HepG2 (cell line): ENCODE measurements around the gene PPP1R9A. TPM values are rescaled to one million over a fixed set of nuclear protein-coding genes. Genes with fewer than 3 reads are reported as not detected.

ENCODE experiments used
- ATF2 ChIP-seq: sonication (generic); formaldehyde crosslinking; IDR thresholded peaks from 2 replicates; pipeline ENCODE4 v1.4.0; 2020; ENCODE audit warnings: missing genetic modification reagents
- FOXA3 ChIP-seq: IDR thresholded peaks from 2 replicates; pipeline ENCODE4 v1.6.1; 2016; ENCODE audit warnings: missing genetic modification reagents, missing compliant biosample characterization
- NCOA1 ChIP-seq: sonication (generic); formaldehyde crosslinking; IDR thresholded peaks from 2 replicates; pipeline ENCODE4 v1.9.0; 2021; ENCODE audit warnings: missing genetic modification reagents
- NFE2 ChIP-seq: sonication (generic); formaldehyde crosslinking; IDR thresholded peaks from 2 replicates; pipeline ENCODE4 v1.4.0; 2020; ENCODE audit warnings: missing genetic modification reagents
- RARA ChIP-seq: IDR thresholded peaks from 2 replicates; pipeline ENCODE4 v1.6.1; 2016; ENCODE audit warnings: missing genetic modification reagents, missing compliant biosample characterization
- SCMH1 ChIP-seq: sonication (generic); formaldehyde crosslinking; IDR thresholded peaks from 2 replicates; pipeline ENCODE4 v1.9.0; 2021; ENCODE audit warnings: missing genetic modification reagents, mild to moderate bottlenecking, borderline replicate concordance
- SOX13 ChIP-seq, 3 experiments: fragments of 450-650 bp in 1 of 3; sonication (generic) in 1 of 3; formaldehyde crosslinking in 1 of 3; IDR thresholded peaks in 2 of 3; conservative IDR thresholded peaks in 1 of 3; 2 replicates each; pipeline versions ENCODE4 v1.5.0 to v1.6.1; 2016 to 2020; ENCODE audit warnings: antibody characterized with exemption in 1 of 3, mild to moderate bottlenecking in 1 of 3, missing compliant biosample characterization in 1 of 3, missing genetic modification reagents in 1 of 3, moderate library complexity in 1 of 3
- SOX5 ChIP-seq: IDR thresholded peaks from 2 replicates; pipeline ENCODE4 v1.6.1; 2016; ENCODE audit warnings: borderline replicate concordance
- TEAD2 ChIP-seq: sonication (generic); formaldehyde crosslinking; IDR thresholded peaks from 2 replicates; pipeline ENCODE4 v1.9.0; 2021; ENCODE audit warnings: missing genetic modification reagents
- ZMYM3 ChIP-seq: sonication (generic); formaldehyde crosslinking; IDR thresholded peaks from 2 replicates; pipeline ENCODE4 v1.5.1; 2020; ENCODE audit warnings: mild to moderate bottlenecking, missing genetic modification reagents
- ZNF24 ChIP-seq: fragments of 450-650 bp; IDR thresholded peaks from 2 replicates; pipeline ENCODE4 v1.6.1; 2017; ENCODE audit warnings: antibody characterized with exemption, mild to moderate bottlenecking
- ZNF513 ChIP-seq: sonication (generic); formaldehyde crosslinking; conservative IDR thresholded peaks from 2 replicates; pipeline ENCODE4 v1.5.0; 2020; ENCODE audit warnings: missing genetic modification reagents
- ZNF768 ChIP-seq: sonication (generic); formaldehyde crosslinking; IDR thresholded peaks from 2 replicates; pipeline ENCODE4 v1.4.0; 2020; ENCODE audit warnings: missing genetic modification reagents
- polyA plus RNA-seq, 8 experiments: library from polyadenylated mRNA; depleted of rRNA in 3 of 8; stranded (reverse) in 7 of 8; unstranded in 1 of 8; fragments of >200 nt; fragmentation: Illumina TruSeq in 4 of 8; extraction: Trizol in 4 of 8; gene quantifications; 2 replicates each; pipeline versions ENCODE4 v1.2.1 to v1.2.3, GENCODE V29; 2011 to 2016; ENCODE audit warnings: low read depth in 4 of 8, missing spikeins in 1 of 8, mixed read lengths in 1 of 8; ENCODE audit not compliant: insufficient read depth in 1 of 8
- total RNA-seq, 5 experiments: library from RNA; depleted of rRNA; stranded (reverse); fragments of >200 nt; fragmentation: Illumina TruSeq; extraction: Trizol; gene quantifications; 2 replicates each; pipeline ENCODE4 v1.2.3, GENCODE V29; 2016; ENCODE audit warnings: low read depth in 1 of 5
- TF ChIP-seq, protein P1 (sequence below): sonication (generic); formaldehyde crosslinking; IDR thresholded peaks from 2 replicates; pipeline ENCODE4 v1.8.0; 2022; ENCODE audit warnings: mild to moderate bottlenecking, missing genetic modification reagents
- TF ChIP-seq, protein P2 (sequence below): sonication (generic); IDR thresholded peaks from 2 replicates; pipeline ENCODE4 v1.6.1; 2016; ENCODE audit warnings: low read depth, borderline replicate concordance
- TF ChIP-seq, protein P3 (sequence below): sonication (generic); formaldehyde crosslinking; IDR thresholded peaks from 2 replicates; pipeline ENCODE4 v1.9.0; 2022; ENCODE audit warnings: low read depth, missing genetic modification reagents
- TF ChIP-seq, protein P4 (sequence below): IDR thresholded peaks from 2 replicates; pipeline ENCODE4 v1.6.1; 2016; ENCODE audit warnings: low read depth, control low read depth

Gene PPP1R9A
- total and polyA plus RNA-seq, 2 of the 13 experiments (the other 11 are each of a cell fraction or from before 2014, with no cell fraction given): 11.4 to 31.9 TPM

DNA sequence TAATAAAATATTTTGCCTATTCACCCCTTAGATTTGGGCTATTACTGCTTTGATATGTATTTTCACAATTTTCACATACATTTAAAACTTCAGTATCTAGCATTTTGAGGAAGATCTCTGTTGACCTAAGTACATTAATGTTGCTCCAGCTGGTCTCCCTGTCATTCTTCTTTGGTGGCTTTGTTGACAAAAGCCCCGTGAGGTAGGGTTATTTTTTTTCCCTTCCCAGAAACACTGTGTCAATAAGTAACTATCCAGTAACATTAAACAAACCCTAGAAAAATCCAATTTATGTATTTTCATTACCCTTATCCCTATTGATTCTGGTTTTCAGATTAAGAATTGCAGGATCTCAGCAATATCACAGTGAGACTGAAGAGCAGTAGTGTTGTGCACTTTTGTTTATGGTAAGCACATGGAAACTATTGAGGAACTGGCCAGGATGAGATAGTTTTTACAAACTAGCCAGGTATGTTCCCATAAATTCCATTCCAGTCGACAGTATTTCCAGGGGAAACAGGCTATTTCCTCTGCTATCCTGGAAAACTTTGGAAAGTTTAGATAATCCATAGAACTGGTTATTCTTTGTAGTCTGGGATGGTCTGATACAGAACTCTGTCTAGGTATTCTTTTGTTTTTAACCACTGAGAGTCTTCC is 218.8 kb downstream of the PPP1R9A start (continued):
- TF ChIP-seq, protein P1, sequence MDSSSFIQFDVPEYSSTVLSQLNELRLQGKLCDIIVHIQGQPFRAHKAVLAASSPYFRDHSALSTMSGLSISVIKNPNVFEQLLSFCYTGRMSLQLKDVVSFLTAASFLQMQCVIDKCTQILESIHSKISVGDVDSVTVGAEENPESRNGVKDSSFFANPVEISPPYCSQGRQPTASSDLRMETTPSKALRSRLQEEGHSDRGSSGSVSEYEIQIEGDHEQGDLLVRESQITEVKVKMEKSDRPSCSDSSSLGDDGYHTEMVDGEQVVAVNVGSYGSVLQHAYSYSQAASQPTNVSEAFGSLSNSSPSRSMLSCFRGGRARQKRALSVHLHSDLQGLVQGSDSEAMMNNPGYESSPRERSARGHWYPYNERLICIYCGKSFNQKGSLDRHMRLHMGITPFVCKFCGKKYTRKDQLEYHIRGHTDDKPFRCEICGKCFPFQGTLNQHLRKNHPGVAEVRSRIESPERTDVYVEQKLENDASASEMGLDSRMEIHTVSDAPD (CRISPR knock-in tag): no peak
- TF ChIP-seq FOXA3 (CRISPR knock-in tag) (peak; percentile 97), SOX5 (CRISPR knock-in tag) (peak; percentile 74), ATF2 (CRISPR knock-in tag) (no peak), ZNF24 (no peak), ZNF513 (CRISPR knock-in tag) (no peak), SCMH1 (CRISPR knock-in tag) (no peak), ZNF768 (CRISPR knock-in tag) (no peak), SOX13 (IDR thresholded peaks at IDR 0.05) (no peak), SOX13 (CRISPR knock-in tag; conservative IDR thresholded peaks at IDR 0.05 in 1 of 2, IDR thresholded peaks at IDR 0.05 in 1 of 2) (peak in 1 of 2 experiments; percentile 77; a peak in 1 of 4 replicates), RARA (peak; percentile 82), NCOA1 (CRISPR knock-in tag) (no peak), TEAD2 (CRISPR knock-in tag) (no peak), ZMYM3 (CRISPR knock-in tag) (no peak), NFE2 (CRISPR knock-in tag) (no peak)
- TF ChIP-seq, protein P2, sequence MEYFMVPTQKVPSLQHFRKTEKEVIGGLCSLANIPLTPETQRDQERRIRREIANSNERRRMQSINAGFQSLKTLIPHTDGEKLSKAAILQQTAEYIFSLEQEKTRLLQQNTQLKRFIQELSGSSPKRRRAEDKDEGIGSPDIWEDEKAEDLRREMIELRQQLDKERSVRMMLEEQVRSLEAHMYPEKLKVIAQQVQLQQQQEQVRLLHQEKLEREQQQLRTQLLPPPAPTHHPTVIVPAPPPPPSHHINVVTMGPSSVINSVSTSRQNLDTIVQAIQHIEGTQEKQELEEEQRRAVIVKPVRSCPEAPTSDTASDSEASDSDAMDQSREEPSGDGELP: peak; percentile 94
- TF ChIP-seq, protein P3, sequence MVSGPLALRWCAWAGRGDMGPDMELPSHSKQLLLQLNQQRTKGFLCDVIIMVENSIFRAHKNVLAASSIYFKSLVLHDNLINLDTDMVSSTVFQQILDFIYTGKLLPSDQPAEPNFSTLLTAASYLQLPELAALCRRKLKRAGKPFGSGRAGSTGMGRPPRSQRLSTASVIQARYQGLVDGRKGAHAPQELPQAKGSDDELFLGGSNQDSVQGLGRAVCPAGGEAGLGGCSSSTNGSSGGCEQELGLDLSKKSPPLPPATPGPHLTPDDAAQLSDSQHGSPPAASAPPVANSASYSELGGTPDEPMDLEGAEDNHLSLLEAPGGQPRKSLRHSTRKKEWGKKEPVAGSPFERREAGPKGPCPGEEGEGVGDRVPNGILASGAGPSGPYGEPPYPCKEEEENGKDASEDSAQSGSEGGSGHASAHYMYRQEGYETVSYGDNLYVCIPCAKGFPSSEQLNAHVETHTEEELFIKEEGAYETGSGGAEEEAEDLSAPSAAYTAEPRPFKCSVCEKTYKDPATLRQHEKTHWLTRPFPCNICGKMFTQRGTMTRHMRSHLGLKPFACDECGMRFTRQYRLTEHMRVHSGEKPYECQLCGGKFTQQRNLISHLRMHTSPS (CRISPR knock-in tag): no peak
- TF ChIP-seq, protein P4, sequence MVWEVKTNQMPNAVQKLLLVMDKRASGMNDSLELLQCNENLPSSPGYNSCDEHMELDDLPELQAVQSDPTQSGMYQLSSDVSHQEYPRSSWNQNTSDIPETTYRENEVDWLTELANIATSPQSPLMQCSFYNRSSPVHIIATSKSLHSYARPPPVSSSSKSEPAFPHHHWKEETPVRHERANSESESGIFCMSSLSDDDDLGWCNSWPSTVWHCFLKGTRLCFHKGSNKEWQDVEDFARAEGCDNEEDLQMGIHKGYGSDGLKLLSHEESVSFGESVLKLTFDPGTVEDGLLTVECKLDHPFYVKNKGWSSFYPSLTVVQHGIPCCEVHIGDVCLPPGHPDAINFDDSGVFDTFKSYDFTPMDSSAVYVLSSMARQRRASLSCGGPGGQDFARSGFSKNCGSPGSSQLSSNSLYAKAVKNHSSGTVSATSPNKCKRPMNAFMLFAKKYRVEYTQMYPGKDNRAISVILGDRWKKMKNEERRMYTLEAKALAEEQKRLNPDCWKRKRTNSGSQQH (CRISPR knock-in tag): no peak
